OCI-LY1 (cell line): Measurements from ENCODE around the gene ATP11C.

Experiments
- EZH2 ChIP-seq: fragments of 200-600 bp; sonication (generic), shearing (Covaris generic); IDR thresholded peaks from 2 replicates; pipeline ENCODE4 v1.8.0; 2017; ENCODE audit warnings: borderline replicate concordance, mixed run types, mild to moderate bottlenecking, antibody characterized with exemption, low read length, moderate library complexity, mixed read lengths
- TF ChIP-seq, protein P1 (sequence below): fragments of 200-600 bp; sonication (generic), shearing (Covaris generic); IDR thresholded peaks from 2 replicates; pipeline ENCODE4 v1.5.1; 2017; ENCODE audit warnings: mild to moderate bottlenecking, antibody characterized with exemption, low read length, moderate library complexity, mixed read lengths

DNA sequence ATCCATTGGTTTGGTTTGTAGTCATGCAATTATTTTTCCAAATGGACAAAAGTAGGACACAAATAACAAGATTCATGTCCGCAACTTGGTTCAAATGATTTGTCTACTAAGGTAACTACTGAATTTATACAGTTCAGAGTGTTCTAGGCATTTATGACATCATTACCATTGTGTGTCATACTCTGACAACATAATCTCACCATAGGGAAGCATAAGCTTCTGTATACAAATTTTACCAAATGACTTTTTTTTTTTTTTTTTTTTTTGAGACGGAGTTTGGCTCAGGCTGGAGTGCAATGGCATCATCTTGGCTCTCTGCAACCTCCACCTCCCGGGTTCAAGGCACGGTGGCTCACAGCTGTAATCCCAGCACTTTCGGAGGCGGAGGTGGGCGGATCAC, 32.6 kb upstream of the ATP11C start, which contains the start of gene CXorf66:
- TF ChIP-seq, protein P1, sequence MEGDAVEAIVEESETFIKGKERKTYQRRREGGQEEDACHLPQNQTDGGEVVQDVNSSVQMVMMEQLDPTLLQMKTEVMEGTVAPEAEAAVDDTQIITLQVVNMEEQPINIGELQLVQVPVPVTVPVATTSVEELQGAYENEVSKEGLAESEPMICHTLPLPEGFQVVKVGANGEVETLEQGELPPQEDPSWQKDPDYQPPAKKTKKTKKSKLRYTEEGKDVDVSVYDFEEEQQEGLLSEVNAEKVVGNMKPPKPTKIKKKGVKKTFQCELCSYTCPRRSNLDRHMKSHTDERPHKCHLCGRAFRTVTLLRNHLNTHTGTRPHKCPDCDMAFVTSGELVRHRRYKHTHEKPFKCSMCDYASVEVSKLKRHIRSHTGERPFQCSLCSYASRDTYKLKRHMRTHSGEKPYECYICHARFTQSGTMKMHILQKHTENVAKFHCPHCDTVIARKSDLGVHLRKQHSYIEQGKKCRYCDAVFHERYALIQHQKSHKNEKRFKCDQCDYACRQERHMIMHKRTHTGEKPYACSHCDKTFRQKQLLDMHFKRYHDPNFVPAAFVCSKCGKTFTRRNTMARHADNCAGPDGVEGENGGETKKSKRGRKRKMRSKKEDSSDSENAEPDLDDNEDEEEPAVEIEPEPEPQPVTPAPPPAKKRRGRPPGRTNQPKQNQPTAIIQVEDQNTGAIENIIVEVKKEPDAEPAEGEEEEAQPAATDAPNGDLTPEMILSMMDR = no peak
- no peak for TF ChIP-seq EZH2
